AG20443 (cell line): Measurements from ENCODE around the gene SLC25A26.

Experiments
- DNase-seq: peaks from one replicate; pipeline ENCODE4 v3.0.0; 2012; ENCODE audit warnings: low spot score, mixed read lengths

Gene SLC25A26

GRCh38 chr3:66227051-66227450, 6.2 kb downstream of the SLC25A26 start:
- no peak for DNase-seq

DNA sequence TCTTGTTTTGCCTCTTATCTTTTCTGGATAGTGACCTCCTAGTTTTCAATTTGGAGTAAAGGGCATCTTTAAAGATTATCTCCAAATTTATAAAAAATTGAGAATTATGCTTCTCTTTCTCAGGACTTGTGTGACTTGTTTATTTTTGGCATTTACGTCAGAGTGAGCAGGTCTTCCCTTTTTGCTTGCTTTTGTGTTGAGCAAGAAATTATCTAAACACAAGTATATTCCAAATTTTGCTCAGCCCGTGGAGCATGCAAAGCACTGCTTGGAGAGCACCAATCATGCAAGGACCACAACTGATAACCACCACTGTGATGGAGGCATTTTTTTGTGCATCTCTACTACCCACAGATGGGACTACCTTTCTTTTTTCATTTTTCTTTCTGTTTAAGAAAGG, 7.1 kb downstream of the SLC25A26 start:
- no peak for DNase-seq

- no peak for DNase-seq
These were observed 7.9 kb downstream of the SLC25A26 start for GRCh38 chr3:66228707-66229106.

- no peak for DNase-seq
These were observed 9.1 kb downstream of the SLC25A26 start for GRCh38 chr3:66229931-66230330.

DNA sequence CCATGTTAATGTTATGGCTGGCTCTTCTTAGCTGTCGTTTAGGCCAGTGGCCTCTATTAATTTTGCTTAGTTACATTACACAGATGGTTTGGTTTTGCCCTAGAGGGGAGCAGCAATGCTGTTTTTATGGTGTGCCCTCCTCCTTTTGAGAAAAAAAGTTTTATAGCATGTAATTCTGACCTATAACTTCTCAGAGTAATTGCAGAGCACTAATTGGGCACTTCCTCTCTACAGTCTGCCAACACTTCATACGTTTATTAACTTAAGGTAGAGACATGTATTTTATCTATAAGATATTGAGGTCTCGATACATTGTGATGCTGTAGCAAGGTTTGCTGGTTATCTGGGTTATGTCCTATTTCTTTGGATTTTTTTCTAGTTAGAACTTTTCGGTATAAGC, 12.2 kb downstream of the SLC25A26 start:
- DNase-seq, result no peak

- DNase-seq, result no peak
These were observed 15.5 kb downstream of the SLC25A26 start for GRCh38 chr3:66236281-66236680.

DNA sequence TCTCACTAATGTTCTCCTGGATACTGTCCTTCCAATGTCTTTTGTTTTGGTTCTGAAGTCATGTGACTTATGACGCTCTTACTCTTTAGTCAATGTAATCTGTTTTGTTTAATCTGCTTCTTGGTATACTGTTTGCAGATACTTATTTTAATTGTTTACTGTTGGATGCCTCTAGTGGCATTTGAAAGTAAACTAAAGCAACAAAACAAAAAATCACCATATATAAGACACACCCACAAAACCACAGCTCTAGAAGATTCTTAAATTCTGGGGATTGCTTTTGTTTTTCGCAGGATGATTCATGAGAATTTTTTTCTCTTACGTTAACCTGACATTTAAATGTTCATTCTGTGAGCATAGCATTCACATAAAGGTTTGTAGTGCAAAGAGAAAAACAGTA, 16.8 kb downstream of the SLC25A26 start:
- DNase-seq, result no peak

DNA sequence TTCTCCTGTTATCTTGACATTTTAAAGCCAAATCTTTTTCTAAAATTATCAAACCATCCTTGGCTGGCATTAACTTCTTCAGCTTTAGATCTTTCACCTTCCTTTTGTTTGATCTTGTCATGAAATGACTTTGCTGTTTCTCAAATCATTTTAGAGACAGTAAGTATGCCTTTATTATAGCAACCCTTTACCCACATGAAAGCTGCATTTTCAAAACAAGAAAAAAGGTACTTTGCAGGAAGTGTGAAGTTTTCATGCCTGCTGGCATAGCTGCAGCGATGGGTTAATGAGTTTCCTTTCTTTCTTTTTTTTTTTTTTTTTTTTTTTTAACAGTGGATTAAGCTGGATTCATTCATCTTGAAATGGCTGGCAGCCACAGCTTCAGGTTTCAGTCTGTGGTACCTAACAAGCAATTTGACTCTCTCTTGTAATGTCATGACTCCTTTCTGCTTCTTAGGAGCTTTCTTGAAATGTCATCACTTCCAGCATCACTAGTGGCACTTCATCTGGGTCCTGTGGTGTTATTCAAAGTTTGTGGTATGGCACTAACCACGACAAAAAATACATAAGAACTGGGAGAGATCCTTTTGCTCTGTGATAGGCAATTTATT, 18.8 kb downstream of the SLC25A26 start:
- DNase-seq, result no peak

GRCh38 chr3:66241466-66241865, 20.7 kb downstream of the SLC25A26 start:
- DNase-seq, result no peak

- DNase-seq, result no peak
These were observed 22.1 kb downstream of the SLC25A26 start for GRCh38 chr3:66242788-66243464.

GRCh38 chr3:66248641-66249040, 27.8 kb downstream of the SLC25A26 start:
- no peak for DNase-seq

DNA sequence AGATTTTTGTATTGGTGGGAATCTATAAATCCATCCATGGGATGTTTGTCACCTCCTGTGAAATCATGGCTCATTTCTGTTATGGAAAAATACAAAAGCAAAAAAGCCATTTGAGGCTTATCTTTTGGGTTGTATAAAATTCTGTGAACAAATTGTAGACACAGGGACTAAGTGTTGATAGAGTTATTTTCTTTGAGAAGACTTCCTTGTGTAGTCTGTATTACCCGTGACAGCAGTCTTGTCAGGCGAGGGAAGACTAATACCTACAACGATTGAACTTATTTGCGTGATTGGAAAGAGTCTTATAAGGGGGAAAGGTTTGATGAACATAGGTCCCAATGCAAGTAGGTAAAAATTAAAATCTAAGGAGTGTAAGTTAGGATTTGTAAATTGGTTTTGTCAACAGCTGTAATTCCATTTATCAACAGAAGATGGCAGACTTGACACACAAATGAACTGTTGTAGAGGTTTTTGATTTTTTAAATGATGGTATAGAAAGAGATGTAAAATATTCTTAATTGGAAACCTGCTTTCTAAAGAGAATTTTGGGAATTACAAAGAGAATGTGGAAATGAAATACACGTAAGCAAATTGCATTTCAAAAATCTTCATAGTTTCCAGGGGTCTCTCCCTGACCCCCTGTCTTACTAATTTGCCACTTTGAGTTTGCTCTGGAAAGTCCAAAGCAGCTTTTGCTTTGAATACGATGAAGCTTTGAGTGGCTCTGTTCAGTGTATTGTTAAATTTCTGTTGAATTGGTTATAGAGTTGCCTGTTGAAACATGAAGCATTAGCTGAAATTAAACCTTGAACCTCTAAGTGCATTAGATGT, 33.2 kb downstream of the SLC25A26 start:
- DNase-seq, result peak; percentile 26

DNA sequence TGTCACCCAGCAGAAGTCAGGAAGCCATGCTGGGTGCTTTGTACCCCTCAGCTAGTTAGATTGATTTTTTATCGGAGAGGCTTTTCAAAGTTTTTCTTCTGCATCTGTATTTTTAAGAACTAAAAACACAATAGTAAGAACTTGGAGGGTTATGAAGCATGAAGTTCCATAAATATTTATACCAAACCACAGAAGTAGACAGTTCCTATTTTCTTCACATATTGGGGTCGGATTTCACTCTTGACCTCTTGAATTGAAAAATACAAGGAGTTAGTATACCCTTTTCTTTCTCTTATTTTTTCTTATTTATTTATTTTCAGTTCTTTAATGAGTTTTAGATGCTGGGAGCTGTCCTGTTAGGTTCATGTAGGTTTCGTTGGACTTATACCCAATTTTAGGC, 35.1 kb downstream of the SLC25A26 start:
- DNase-seq, result no peak

DNA sequence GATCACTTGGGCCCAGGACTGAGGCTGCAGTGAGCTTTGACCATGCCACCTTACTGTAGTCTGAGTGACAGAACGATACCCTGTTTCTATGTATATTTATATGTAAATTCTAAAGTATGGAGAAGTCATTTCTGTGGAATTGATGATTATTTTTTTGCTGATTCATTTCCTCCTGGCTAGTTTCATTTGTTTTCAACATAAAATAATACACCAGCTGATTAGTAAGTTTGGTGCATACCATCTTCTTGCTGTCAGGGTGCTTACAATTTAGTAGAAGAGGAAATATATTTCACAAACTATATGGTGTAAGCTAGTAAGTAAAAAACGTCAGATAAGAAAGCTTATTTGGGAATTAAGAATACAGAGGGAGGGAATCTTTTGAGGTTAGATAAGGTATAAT, 36.0 kb downstream of the SLC25A26 start:
- DNase-seq, result no peak

GRCh38 chr3:66259566-66260255, 38.9 kb downstream of the SLC25A26 start:
- DNase-seq, result no peak

- no peak for DNase-seq
These were observed 39.6 kb downstream of the SLC25A26 start for GRCh38 chr3:66260431-66260830.

- DNase-seq, result peak; percentile 47
These were observed 40.6 kb downstream of the SLC25A26 start for GRCh38 chr3:66261355-66261754.

DNA sequence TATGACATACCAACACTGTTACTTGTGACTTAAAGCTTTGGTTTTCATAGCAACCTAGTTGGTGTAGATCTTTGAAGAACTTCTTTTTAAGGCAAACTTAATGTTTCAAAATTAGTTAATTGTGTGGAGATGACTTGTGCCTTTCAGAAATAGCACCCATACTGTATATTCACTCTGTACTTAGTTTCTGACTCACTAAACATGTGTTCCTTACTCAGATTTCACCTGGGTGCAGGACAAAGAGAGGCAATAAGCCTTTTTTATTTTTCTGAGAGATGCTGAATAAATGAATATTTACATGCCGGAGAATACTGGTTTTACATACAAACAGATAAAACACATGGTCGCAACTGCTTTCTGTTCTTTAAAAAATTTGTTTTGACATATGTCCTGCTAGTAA, 44.8 kb downstream of the SLC25A26 start:
- no peak for DNase-seq

DNA sequence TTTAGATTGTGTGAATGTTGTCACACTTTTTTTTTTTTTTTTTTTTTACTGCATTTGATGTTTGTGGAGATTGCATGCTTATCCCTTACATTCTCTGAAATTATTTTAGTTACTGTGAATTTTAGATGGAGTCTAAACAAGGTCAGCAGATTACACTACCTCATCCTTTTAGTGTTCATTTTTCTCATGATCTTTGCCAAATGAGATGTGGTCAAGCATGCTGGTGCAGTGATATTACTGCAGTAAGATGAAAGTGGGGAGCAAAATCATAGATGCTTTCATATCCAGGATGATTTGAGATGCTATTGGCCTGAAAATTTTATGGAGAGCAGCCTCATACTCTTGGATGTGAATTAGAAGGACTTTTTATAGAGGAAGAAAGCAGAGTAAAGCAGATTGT, 45.8 kb downstream of the SLC25A26 start:
- no peak for DNase-seq

DNA sequence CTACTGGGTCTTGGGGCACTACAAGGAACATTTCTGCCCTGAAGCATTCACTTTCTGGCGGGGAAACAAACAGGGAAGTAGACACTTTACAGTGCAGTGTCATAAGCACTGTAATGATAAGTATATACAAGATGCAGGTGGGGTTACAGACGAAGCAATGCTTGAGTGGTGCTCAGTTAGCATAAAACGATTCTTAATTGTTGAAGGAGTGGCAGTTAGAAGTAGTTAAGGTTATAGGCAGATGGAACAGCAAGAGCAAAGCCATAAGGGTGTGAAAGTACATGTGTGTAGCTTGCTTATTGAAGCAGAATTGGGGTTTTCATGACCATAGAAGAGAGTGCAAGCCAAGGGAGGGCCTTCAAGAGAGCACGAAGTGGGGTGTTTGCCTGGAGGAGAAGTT, 46.2 kb downstream of the SLC25A26 start:
- no peak for DNase-seq

DNA sequence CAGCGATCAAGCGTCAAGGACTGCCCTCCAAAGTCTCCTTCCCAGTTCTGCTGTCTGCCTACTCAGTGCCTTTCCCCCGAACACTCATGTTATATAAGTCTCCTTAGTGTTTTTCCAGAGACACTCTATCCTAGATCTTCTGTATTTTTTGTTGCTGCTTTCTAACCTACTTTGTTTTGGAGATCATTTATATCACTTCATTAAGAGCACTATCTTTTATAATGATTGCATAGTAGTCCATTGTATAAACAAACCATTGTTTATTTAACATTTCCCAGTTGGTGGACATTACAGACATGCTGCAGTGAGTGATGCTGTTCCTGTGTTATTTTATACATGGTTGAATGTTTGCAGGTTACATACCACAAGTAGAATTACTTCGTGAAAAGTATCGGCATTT, 47.1 kb downstream of the SLC25A26 start:
- no peak for DNase-seq

DNA sequence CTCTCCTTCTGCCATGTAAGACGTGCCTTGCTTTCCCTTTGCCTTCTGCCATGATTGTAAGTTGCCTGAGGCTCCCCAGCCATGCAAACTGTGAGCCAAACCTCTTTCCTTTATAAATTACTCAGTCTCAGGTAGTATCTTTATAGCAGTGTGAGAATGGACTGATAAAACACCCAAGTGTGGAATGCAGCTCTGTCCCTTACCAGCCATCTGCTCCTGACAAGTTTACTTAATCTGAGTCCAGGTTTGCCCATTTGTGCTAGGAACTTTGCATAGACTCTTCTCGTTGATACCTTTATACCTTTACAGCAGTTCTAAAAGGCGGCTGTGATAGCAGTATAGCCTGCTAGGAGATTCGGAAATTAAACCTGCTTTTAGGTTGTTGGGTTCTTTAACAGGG, 48.1 kb downstream of the SLC25A26 start:
- DNase-seq, result no peak

DNA sequence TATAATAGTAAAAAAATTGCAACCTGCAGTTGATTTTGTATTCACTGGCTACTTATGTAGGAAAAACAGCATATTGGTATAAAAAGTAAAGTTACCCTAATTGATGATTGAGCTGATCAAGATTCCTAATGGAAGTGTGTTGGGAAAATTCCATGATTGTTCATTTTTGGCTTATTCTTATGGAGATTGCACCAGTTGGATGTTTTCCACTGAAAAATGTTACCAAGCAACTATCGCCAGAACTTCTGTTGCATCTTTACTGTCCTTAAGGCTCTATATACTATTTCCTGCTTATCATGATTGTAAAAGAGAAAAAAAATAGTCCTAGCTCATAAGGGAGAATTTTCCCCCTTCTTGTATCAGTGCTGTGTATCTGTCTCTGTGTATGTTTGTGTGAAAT, 48.6 kb downstream of the SLC25A26 start:
- DNase-seq, result no peak
